HG03139 (cell line): ENCODE results near the gene MAP3K8.
"Not testable (repeated sequence)": the region's sequence is repeated elsewhere in the genome, so short reads cannot be mapped to it uniquely, and the experiment has no call there.

Experiments used
- ATAC-seq: cut with Tn5 transposase; IDR thresholded peaks from one replicate; pipeline ENCODE4 v1.9.1; 2021; ENCODE audit not compliant: unreplicated experiment

MAP3K8 gene

GRCh38 chr10:30445711-30446110 is 11.7 kb downstream of the MAP3K8 start:
- ATAC-seq, result no peak

- ATAC-seq, result no peak
Measured at GRCh38 chr10:30447125-30447799, 13.3 kb downstream of the MAP3K8 start.

- no peak for ATAC-seq
Measured at GRCh38 chr10:30448092-30448491, 14.1 kb downstream of the MAP3K8 start.

GRCh38 chr10:30453764-30454527 is 20.0 kb downstream of the MAP3K8 start:
- no peak for ATAC-seq

GRCh38 chr10:30454744-30455510 is 20.9 kb downstream of the MAP3K8 start:
- ATAC-seq, result no peak

GRCh38 chr10:30455816-30456215 is 21.8 kb downstream of the MAP3K8 start:
- ATAC-seq, result peak; percentile 50

GRCh38 chr10:30456266-30456665 is 22.3 kb downstream of the MAP3K8 start:
- peak; percentile 80 for ATAC-seq

- no peak for ATAC-seq
Measured at GRCh38 chr10:30459283-30459682, 25.3 kb downstream of the MAP3K8 start.

- no peak for ATAC-seq
Measured at GRCh38 chr10:30460121-30460520, 26.1 kb downstream of the MAP3K8 start.

GRCh38 chr10:30462513-30462912 is 28.5 kb downstream of the MAP3K8 start:
- ATAC-seq, result no peak

GRCh38 chr10:30463944-30464451 is 30.0 kb downstream of the MAP3K8 start:
- ATAC-seq, result no peak

- ATAC-seq, result no peak
Measured at GRCh38 chr10:30464675-30465074, 30.7 kb downstream of the MAP3K8 start.

- no peak for ATAC-seq
Measured at GRCh38 chr10:30466445-30466844, 32.5 kb downstream of the MAP3K8 start.

GRCh38 chr10:30467651-30468338 is 33.8 kb downstream of the MAP3K8 start:
- ATAC-seq, result peak; percentile 58

GRCh38 chr10:30472414-30473155 is 38.6 kb downstream of the MAP3K8 start:
- ATAC-seq, result no peak

GRCh38 chr10:30475515-30475914 is 41.5 kb downstream of the MAP3K8 start:
- not testable (repeated sequence) for ATAC-seq

- no peak for ATAC-seq
Measured at GRCh38 chr10:30476511-30477155, 42.6 kb downstream of the MAP3K8 start.

GRCh38 chr10:30479513-30479912 is 45.5 kb downstream of the MAP3K8 start:
- not testable (repeated sequence) for ATAC-seq

- ATAC-seq, result no peak
Measured at GRCh38 chr10:30481603-30482002, 47.6 kb downstream of the MAP3K8 start.

- no peak for ATAC-seq
Measured at GRCh38 chr10:30488316-30488715, 54.3 kb downstream of the MAP3K8 start.
